ENCODE results near the gene STK26. TPM values are rescaled to one million over a fixed set of nuclear protein-coding genes. Genes with fewer than 3 reads are reported as not detected.

The STK26 gene
- total and polyA plus RNA-seq, 2 experiments from 2014 or later = 65.2 to 110 TPM

DNA sequence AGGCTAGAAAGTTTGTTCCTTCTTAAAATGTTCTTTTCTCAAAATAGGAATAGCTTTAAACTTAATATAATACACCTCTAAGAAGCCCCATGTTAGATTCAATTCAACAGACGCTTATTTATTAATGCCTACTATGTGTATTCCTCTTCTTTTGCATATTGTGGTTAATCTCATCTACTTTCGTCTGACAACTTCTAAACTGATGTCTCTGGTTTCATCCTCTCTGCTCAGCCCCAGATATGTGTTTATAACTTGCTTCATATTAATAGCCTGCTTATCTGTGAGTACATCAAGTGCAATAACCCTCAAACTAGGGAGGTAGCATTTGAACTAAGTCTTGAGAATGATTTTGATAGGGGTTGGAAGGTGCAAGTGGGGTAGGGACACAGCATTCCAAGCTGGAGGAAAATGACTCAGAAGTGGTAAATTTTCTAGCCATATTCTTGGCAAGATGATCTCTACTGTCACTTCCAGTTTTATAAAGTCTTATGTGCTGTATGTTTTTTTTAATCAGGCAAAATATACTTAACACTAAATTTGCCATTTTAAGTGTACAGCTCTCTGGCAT is 37.0 kb downstream of the STK26 start:
- H3K4me3 Mint-ChIP-seq = no peak overlapping the region
- H3K36me3 ChIP-seq (ENCODE audit: insufficient read depth) = no peaks in the 10 kb centered on the region
- no peaks in the 10 kb centered on the region; the same call in 2 of the 3 replicates for H3K4me1 Mint-ChIP-seq
- H3K9me2 ChIP-seq (ENCODE audit: insufficient read depth) = no peaks in the 10 kb centered on the region
- H3K27me3 ChIP-seq (ENCODE audit: insufficient read depth) = no peaks in the 10 kb centered on the region
- no peak overlapping the region for H3K4me3 ChIP-seq
- H3K4me1 ChIP-seq (ENCODE audit: insufficient read depth) = no peaks in the 10 kb centered on the region
- H4K20me1 ChIP-seq (replicated peaks; ENCODE audit: insufficient read depth) = no peaks in the 10 kb centered on the region; the same call in 1 of the 2 replicates
- no peak for DNase-seq (ENCODE audit: low spot score)
- no peak overlapping the region for H3K27ac ChIP-seq (ENCODE audit: low read depth)
- H2AFZ ChIP-seq = no peak overlapping the region
- H3K9me3 Mint-ChIP-seq = no peaks in the 10 kb centered on the region
- ATAC-seq = no peak
- H3K27me3 Mint-ChIP-seq (ENCODE audit: insufficient read depth, low read depth, poor library complexity) = no peaks in the 10 kb centered on the region
- H3F3A ChIP-seq (replicated peaks; ENCODE audit: low read depth) = no peaks in the 10 kb centered on the region
- TF ChIP-seq NANOG (IDR thresholded peaks at IDR 0.05; ENCODE audit: borderline replicate concordance) = no peak
- TF ChIP-seq, protein P1, sequence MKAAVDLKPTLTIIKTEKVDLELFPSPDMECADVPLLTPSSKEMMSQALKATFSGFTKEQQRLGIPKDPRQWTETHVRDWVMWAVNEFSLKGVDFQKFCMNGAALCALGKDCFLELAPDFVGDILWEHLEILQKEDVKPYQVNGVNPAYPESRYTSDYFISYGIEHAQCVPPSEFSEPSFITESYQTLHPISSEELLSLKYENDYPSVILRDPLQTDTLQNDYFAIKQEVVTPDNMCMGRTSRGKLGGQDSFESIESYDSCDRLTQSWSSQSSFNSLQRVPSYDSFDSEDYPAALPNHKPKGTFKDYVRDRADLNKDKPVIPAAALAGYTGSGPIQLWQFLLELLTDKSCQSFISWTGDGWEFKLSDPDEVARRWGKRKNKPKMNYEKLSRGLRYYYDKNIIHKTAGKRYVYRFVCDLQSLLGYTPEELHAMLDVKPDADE (IDR thresholded peaks at IDR 0.05) = no peak
- peaks cover 13% of the 10 kb centered on the region for H3K79me2 ChIP-seq (replicated peaks; ENCODE audit: insufficient read depth)
- H3K4me2 ChIP-seq = no peak overlapping the region
- H3K36me3 Mint-ChIP-seq (ENCODE audit: low read depth) = no peaks in the 10 kb centered on the region; the same call in 1 of the 3 replicates
- no peak overlapping the region for H3K27ac Mint-ChIP-seq

DNA sequence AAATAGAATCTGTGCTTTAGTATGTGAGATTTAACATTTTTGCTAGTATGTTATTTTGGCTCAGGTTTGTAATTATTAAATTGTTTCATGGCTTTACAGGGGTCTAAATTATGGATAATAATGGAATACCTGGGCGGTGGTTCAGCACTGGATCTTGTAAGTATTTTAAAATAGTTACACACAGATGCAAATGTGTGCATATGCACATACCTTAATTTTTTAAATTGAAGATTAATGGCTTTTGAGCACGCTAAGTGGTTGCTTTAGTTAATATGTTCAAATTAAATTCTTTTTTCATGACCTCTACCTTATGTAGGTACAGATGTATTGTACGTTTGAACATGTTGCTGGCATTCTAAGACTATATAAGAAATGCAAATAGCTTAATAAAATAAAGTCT is 40.2 kb downstream of the STK26 start:
- no peak overlapping the region for H2AFZ ChIP-seq
- H3K27me3 ChIP-seq (ENCODE audit: insufficient read depth) = no peaks in the 10 kb centered on the region
- 0 out of 2 replicates have a peak, but pooled peaks cover 3% of the 10 kb centered on the region for H3K36me3 ChIP-seq (ENCODE audit: insufficient read depth)
- no peaks in the 10 kb centered on the region; the same call in 1 of the 2 replicates for H4K20me1 ChIP-seq (replicated peaks; ENCODE audit: insufficient read depth)
- H3K27ac ChIP-seq (ENCODE audit: low read depth) = no peak overlapping the region
- H3K79me2 ChIP-seq (replicated peaks; ENCODE audit: insufficient read depth) = 0 out of 2 replicates have a peak, but pooled peaks cover 4% of the 10 kb centered on the region
- no peak overlapping the region for H3K27ac Mint-ChIP-seq
- H3K4me1 Mint-ChIP-seq = no peaks in the 10 kb centered on the region; the same call in 2 of the 3 replicates
- H3K27me3 Mint-ChIP-seq (ENCODE audit: insufficient read depth, low read depth, poor library complexity) = no peaks in the 10 kb centered on the region
- no peak for ATAC-seq
- no peaks in the 10 kb centered on the region for H3K4me1 ChIP-seq (ENCODE audit: insufficient read depth)
- no peak overlapping the region for H3K4me2 ChIP-seq
- no peak for DNase-seq (ENCODE audit: low spot score)
- H3K9me2 ChIP-seq (ENCODE audit: insufficient read depth) = no peaks in the 10 kb centered on the region
- no peaks in the 10 kb centered on the region for H3K9me3 Mint-ChIP-seq
- H3K4me3 ChIP-seq = no peak overlapping the region
- no peak overlapping the region for H3K4me3 Mint-ChIP-seq
- H3K36me3 Mint-ChIP-seq (ENCODE audit: low read depth) = peaks cover 6% of the 10 kb centered on the region; the same call in 1 of the 3 replicates
- H3F3A ChIP-seq (replicated peaks; ENCODE audit: low read depth) = no peaks in the 10 kb centered on the region
- no peak for TF ChIP-seq NANOG (IDR thresholded peaks at IDR 0.05; ENCODE audit: borderline replicate concordance)
- TF ChIP-seq ZNF114 (CRISPR knock-in tag; IDR thresholded peaks at IDR 0.05) = no peak
- TF ChIP-seq, protein P2, sequence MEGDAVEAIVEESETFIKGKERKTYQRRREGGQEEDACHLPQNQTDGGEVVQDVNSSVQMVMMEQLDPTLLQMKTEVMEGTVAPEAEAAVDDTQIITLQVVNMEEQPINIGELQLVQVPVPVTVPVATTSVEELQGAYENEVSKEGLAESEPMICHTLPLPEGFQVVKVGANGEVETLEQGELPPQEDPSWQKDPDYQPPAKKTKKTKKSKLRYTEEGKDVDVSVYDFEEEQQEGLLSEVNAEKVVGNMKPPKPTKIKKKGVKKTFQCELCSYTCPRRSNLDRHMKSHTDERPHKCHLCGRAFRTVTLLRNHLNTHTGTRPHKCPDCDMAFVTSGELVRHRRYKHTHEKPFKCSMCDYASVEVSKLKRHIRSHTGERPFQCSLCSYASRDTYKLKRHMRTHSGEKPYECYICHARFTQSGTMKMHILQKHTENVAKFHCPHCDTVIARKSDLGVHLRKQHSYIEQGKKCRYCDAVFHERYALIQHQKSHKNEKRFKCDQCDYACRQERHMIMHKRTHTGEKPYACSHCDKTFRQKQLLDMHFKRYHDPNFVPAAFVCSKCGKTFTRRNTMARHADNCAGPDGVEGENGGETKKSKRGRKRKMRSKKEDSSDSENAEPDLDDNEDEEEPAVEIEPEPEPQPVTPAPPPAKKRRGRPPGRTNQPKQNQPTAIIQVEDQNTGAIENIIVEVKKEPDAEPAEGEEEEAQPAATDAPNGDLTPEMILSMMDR (conservative IDR thresholded peaks at IDR 0.05; ENCODE audit: low read depth in 2 of 2) = no peak
- no peak for TF ChIP-seq ZNF331 (CRISPR knock-in tag; IDR thresholded peaks at IDR 0.05; ENCODE audit: low read depth)
- TF ChIP-seq EZH2phosphoT487 (IDR thresholded peaks at IDR 0.05; ENCODE audit: unreplicated experiment) = no peak
- TF ChIP-seq CREB1 (CRISPR knock-in tag; IDR thresholded peaks at IDR 0.05; ENCODE audit: low read depth) = no peak
- TF ChIP-seq, protein P1 (IDR thresholded peaks at IDR 0.05) = no peak
- TF ChIP-seq, protein P3, sequence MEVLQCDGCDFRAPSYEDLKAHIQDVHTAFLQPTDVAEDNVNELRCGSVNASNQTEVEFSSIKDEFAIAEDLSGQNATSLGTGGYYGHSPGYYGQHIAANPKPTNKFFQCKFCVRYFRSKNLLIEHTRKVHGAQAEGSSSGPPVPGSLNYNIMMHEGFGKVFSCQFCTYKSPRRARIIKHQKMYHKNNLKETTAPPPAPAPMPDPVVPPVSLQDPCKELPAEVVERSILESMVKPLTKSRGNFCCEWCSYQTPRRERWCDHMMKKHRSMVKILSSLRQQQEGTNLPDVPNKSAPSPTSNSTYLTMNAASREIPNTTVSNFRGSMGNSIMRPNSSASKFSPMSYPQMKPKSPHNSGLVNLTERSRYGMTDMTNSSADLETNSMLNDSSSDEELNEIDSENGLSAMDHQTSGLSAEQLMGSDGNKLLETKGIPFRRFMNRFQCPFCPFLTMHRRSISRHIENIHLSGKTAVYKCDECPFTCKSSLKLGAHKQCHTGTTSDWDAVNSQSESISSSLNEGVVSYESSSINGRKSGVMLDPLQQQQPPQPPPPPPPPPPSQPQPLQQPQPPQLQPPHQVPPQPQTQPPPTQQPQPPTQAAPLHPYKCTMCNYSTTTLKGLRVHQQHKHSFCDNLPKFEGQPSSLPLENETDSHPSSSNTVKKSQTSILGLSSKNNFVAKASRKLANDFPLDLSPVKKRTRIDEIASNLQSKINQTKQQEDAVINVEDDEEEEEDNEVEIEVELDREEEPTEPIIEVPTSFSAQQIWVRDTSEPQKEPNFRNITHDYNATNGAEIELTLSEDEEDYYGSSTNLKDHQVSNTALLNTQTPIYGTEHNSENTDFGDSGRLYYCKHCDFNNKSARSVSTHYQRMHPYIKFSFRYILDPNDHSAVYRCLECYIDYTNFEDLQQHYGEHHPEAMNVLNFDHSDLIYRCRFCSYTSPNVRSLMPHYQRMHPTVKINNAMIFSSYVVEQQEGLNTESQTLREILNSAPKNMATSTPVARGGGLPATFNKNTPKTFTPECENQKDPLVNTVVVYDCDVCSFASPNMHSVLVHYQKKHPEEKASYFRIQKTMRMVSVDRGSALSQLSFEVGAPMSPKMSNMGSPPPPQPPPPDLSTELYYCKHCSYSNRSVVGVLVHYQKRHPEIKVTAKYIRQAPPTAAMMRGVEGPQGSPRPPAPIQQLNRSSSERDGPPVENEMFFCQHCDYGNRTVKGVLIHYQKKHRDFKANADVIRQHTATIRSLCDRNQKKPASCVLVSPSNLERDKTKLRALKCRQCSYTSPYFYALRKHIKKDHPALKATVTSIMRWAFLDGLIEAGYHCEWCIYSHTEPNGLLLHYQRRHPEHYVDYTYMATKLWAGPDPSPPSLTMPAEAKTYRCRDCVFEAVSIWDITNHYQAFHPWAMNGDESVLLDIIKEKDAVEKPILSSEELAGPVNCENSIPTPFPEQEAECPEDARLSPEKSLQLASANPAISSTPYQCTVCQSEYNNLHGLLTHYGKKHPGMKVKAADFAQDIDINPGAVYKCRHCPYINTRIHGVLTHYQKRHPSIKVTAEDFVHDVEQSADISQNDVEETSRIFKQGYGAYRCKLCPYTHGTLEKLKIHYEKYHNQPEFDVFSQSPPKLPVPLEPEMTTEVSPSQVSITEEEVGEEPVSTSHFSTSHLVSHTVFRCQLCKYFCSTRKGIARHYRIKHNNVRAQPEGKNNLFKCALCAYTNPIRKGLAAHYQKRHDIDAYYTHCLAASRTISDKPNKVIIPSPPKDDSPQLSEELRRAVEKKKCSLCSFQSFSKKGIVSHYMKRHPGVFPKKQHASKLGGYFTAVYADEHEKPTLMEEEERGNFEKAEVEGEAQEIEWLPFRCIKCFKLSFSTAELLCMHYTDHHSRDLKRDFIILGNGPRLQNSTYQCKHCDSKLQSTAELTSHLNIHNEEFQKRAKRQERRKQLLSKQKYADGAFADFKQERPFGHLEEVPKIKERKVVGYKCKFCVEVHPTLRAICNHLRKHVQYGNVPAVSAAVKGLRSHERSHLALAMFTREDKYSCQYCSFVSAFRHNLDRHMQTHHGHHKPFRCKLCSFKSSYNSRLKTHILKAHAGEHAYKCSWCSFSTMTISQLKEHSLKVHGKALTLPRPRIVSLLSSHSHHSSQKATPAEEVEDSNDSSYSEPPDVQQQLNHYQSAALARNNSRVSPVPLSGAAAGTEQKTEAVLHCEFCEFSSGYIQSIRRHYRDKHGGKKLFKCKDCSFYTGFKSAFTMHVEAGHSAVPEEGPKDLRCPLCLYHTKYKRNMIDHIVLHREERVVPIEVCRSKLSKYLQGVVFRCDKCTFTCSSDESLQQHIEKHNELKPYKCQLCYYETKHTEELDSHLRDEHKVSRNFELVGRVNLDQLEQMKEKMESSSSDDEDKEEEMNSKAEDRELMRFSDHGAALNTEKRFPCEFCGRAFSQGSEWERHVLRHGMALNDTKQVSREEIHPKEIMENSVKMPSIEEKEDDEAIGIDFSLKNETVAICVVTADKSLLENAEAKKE (CRISPR knock-in tag; IDR thresholded peaks at IDR 0.05) = no peak
- TF ChIP-seq STAT1 (IDR thresholded peaks at IDR 0.05; ENCODE audit: unreplicated experiment) = no peak
- no peak for TF ChIP-seq JUNB (IDR thresholded peaks at IDR 0.05; ENCODE audit: unreplicated experiment)
- TF ChIP-seq EZH2 (IDR thresholded peaks at IDR 0.05; ENCODE audit: low read depth, unreplicated experiment) = no peak

Measured in GM23338 (cell line).